ENCODE results near the gene STT3B.
A peak's percentile ranks its signal among the peaks of the same experiment; 100 is the strongest.
"Not testable (repeated sequence)": the region's sequence is repeated elsewhere in the genome, so short reads cannot be mapped to it uniquely, and the experiment has no call there.

STT3B gene

DNA sequence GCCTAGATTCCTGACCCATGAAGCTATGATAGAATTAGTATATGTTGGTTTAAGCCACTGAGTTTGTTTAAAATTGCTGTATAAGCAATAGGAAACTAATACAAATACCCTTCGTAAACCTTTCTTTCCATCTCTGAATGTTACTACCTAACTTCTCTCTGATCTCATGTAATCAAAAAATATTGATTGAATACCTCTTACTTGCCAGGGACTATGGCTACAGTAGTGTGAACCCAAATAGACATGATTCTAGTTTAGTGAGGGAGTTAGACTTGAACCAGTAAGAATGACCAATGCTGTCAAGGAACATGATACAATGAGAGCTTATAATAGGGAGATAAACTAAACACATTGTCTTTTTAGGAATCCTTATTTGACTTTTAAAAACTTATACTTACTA lies 19.4 kb downstream of the STT3B start:
- no peak for DNase-seq

DNA sequence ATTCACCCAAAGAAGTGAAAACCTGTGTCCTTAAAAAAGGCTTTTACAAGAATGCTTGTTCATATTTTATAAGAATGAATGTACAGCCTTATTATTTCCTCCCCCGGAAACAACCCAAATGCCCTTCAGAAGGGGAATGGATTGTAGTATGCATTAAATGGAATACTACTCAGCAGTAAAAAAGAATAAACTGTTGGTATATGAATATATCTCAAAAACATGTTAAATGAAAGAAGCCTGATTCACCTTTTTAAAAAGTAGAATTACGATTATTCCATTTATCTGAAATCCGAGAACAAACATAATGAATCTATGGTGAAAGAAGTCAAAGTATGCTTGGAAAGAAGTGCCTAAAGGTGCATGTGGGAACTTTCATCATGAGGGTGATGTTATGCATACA lies 20.5 kb downstream of the STT3B start:
- DNase-seq: no peak

DNA sequence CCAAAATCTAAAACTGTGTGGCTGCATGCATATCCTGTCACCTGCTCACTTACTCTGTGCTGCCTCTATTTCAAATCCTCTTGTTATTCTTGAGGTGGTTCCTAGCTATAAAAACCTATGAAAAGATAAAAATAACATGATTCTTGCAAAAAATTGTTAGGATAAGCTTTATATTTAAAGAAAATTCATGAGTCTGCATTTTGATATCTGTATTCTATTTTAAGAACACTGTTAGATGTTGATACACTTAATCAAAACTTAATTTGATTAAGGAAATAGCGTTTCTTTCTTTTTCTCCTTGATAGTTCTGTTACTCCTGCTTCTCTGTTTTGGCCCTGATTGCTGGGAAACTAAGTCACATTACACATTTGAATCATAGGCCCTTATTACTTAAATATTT lies 22.5 kb downstream of the STT3B start:
- no peak for DNase-seq

DNA sequence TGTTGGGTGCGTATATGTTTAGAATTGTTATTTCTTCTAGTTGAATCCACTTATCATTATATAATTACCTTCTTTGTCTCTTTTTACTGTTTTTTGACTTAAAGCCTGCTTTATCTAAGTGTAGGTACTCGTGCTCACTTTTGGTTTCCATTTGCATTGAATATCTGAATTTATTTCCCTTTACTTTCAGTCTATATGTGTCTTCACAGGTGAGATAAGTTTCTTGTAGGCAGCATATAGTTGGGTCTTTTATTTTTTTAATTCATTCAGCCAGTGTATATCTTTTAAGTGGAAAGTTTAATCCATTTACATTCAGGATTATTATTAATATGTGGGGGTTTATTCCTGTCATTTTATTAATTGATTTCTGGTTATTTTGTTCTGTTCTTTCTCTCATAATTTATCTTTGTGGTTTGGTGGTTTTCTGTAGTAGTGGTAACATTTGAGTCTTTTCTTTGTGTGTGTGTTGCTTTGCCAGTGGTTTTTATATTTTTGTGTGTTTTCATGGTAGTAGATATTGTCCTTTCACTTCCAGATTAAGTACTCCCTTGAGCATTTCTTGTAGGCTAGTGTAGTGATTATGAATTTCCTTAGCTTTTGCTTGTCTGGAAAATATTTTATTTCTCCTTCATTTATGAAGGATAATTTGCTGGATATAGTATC lies 27.3 kb downstream of the STT3B start:
- no peak for DNase-seq

DNA sequence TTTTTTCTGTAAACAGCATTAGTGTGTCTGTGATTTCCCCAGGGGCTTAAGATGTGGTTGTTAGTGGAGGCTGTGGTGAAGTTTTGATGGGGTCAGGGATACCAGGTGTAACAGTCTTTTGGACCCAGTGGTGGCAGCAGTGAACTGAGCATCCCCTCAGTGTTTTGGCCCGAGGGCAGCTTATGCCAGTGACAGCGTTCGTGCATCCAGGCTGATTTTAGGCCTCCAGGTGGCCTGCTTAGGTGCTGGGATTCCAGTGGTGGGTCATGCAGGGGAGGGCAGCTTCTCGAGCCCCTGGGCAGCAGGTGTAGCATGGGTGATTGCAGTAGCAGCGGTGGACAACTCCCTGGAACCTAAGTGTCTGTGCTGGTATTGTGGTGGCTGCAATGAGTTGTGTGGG lies 29.2 kb downstream of the STT3B start:
- DNase-seq: no peak

DNA sequence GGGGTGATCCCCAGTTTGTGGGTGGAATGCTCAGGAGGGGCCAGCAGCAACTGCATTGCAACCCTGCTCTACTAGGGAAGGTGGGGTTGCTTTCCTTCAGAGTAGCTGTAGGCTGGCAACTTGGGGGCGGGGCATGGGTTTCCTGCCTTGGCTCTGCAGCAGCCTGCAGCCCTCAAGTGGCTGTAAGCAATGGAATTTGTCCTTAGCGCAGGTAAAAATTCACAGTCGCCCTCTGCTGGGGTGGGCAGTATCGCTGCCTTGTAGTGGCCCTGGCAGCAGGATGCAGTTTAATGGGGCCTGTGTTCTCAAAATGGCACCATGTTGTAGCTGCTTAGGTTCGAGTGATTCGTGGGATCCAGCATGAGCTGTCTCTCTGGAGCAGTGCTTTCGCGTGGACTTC lies 29.8 kb downstream of the STT3B start:
- DNase-seq: peak; percentile 19 to 37

DNA sequence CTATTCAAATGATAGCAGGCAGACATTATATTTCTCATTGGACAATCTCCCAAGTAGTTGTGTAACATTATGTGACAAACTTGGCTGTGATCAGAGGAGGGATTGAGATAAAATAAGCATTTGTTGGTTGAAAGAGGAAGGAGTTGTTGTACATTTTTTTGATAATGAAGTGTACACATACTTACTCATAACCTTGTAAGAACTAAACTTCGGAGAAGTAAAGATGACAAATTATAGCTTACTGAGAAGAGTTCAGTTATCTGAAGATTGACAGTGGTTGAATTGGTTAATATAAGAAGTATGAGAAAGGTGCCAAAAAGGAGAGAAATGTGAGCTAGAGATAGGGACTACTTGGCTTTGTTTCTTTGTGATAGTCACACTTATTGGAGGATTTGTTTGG lies 32.6 kb downstream of the STT3B start:
- no peak for DNase-seq

DNA sequence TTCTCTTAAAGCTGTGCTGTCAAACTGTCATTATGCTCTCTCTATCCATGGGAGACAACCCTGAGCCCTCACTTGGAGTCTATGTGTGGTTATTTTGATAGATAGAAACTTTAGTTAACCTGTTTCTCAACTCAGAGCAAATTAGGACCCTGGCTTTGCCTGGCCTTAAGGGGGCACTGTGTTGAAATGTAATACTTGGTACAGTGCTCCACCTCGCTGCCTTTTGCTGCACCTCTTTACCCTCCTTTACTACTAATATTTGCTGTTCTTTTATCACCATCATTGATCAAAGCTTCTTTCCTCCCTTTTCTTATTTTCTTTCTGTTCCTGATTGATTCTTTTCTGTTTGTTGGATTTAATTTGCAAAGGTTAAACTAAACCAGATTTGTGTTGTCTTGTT lies 34.3 kb downstream of the STT3B start:
- peak in 1 of 2 donors; percentile 27 for DNase-seq

DNA sequence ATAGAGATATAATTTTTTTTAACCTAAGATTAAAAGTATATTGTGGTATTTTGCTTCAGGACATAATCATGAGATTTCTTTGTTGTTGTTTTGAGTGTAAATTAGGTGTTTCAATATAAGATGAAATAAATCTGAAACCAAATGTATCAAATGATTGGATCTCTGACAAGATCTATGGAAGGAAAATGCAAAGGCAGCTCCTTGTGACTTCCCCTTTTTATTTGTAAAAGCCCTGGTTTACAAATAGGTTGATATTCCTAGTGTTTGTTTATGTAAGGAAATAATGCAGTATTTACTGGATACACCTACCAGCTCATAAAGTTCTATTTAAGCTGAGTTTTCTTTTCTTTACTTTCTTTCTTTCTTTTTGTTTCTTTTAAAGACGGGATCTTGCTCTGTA lies 35.9 kb downstream of the STT3B start:
- DNase-seq: no peak

DNA sequence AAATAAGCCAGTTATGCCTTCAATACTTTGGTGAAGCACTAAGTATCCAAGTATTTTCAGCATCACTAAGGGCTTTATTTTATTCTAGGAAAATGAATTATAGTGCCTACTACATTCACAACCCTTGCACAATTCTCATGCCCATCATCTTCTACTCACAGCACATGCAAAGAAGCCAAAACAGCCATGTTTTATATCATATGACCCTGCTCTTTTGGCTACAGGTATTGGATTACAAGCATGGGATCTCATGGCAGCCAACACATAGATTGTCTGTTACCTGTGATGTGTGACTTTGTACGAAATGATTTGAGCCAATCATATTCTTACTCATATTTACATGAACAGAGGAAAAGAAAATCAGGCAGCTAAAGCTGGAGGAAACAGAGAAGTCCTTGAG lies 38.6 kb downstream of the STT3B start:
- no peak for DNase-seq

DNA sequence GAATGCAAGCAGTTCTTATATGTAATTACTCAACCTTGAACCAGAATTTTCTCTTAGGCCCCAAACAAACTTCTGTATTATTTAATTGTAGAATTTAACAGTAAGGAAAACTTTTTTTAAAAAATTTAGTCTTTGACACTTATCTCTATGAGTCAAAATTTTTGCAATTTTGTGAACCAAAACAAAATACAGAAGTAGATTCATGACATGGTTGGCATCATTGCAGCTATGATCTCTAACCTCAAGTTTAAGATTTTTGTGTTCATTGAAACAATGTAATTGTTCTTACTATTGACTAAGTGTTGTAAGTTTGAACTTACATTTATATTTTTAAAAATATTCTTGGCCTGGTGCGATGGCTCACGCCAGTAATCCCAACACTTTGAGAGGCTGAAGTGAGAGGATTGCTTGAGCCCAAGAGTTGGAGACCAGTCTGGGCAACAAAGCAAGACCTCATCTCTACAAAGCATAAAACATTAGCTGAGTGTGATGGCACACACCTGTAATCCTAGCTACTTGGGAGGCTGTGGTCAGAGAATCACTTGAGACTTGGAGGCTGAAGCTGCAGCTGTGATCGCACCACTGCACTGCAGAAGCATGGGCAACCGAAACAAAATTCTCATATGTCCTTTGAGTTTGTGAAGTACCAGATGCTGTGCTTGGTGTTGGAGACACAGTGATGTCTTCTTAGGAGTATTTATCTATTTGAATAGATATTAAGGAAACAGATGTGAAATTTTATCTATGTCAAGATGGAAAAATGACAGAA lies 39.7 kb downstream of the STT3B start:
- no peak for DNase-seq

DNA sequence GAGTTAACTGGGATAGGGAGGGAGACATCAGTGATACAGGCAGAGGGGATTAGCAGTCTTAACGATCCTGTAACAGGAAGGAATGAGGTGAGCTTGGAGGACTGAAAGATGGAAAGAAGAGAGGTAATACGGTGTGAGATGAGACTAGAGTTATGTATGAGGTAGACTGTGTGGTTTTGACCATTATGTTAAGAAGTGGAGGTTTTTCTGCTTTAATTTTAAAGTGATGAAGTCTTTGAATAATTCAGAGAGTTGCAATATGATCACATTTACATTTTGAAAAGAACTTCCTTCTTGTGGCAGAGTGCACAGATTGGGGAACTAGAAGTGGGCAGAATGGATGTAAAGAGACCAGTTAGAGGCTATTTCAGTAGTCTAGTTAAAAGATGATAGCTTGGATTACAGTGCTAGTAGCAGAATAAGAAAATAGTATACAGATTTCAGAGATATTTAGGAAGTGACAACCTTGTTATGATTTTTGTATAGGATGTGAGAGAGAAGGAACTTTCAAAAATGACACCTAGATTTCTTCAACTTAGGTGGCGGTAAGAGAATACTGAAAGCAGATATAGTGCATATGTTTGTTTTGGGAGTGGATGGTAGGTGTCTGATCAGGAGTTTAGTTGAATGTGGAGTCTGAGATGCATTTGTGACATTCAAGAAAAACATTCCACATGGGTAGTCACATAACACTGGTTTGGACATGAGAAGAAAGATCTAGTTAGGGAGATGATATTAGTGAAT lies 40.5 kb downstream of the STT3B start:
- no peak for DNase-seq

DNA sequence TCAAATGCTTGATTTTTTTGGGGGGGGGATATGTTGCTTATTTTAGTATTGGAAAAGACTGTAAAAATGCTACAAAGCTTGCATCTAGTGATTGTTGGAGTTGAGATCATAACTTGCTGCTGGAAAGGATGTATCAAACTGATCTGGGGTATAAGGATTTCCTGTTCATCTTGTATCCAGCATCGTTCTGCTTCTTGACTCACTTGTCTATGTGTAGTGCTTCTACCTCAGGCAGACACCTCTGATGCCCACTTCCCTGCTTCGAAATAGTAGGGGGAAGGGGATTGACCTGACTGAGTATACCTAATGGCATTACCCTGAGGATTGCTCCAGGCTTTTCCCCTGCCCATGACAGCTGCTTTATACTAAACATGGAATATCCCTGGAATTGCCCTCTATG lies 42.7 kb downstream of the STT3B start:
- no peak for DNase-seq

DNA sequence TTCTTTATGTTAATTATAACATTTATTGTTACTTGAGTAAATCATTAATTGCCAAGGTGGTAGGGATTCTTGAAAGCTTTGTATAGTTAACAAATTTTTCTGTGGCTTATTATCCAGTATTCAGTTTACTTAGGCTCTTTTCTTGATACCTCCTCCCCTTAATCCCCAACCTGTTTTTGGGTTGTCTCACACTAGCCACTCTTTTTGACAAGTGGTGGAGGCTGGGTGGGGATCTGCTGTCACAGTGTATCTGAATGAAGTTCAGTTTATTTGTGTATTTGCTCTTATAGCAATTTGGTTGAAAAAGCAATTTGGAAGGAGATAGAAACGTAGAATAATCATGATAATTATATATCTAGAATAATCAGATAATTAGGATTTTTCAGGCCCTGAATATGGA lies 43.8 kb downstream of the STT3B start:
- no peak for DNase-seq

DNA sequence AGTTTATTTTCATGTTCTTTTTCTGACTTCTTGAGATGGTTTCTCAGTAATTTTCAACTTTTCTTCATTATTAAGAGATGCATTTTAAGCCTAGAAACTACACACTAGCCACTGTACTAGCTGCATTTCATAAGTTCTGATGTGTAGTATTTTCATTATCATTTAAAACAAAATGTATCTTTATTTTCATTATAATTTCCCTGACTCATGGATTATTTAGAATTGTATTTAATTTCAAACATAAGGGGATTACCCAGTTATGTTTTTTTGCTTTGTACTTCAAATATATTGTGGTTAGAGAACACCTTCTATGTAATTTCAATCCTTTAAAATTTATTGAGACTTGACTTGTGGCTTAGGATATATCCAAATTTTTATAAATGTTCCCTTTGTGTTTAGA lies 44.5 kb downstream of the STT3B start:
- DNase-seq: no peak

DNA sequence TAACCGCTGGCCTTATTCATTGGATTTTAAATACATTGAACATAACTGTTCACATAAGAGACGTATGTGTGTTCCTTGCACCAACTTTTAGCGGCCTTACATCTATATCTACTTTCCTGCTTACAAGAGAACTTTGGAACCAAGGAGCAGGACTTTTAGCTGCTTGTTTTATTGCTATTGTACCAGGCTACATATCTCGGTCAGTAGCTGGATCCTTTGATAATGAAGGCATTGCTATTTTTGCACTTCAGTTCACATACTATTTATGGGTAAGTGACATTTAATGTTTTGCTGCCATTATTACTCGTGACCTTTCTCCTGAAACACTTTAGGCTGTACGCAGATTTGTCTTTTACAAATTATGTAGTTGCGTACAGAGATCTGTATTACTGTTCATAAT lies 47.1 kb downstream of the STT3B start:
- DNase-seq: no peak

DNA sequence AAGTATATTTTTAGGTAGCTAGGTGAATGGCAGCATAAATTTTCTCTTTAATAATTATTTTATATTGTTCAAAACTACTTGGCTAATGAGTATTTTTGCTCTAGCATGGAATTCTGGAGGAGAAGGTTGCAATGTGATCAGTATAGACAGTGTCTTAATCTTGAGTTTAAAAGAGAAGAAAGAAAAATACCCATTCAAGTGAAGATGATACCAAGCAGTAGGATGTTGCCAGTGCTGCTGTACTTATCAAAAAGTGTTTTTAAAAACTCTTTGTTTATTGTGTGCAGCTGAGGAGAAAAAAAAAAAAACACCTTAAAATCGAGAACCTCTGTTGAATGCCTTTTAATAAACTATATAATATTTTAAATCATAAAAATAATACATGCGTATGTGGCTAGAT lies 47.9 kb downstream of the STT3B start:
- DNase-seq: no peak

DNA sequence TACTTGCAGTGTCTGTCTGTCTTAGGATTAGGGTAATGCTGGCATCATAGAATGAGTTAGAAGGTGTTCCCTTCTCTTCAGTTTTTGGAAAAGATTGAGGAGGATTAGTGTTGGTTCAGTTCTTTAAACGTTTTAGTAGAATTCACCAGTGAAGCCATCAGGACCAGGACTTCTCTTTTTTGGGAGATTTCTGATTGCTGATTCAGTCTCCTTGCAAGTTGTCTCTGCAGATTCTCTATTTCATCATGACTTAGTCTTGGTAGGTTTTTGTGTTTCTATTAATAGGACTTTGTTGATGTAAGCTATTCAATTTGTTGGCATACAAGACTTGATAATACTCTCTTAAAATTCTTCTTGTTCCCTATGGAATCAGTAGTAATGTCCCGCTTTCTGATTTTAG lies 48.9 kb downstream of the STT3B start:
- no peak for DNase-seq

DNA sequence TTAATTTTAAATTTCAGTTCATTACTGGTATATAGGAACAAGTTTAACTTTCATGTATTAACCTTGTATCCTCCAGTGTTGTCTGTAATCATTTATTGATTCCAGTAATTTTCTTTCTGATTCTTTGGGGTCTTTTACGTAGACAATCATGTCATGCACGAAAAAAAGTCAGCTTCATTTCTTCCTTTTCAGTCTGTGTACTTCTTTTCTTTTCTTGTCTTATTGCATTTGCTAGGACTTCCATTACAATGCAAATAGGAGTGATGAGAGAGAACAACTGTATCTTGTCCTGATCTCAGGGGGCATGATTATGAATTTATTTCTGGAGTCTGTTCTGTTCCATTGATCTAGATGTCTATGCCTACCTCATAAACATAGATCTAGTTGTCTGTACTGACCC lies 56.5 kb downstream of the STT3B start:
- DNase-seq: no peak

DNA sequence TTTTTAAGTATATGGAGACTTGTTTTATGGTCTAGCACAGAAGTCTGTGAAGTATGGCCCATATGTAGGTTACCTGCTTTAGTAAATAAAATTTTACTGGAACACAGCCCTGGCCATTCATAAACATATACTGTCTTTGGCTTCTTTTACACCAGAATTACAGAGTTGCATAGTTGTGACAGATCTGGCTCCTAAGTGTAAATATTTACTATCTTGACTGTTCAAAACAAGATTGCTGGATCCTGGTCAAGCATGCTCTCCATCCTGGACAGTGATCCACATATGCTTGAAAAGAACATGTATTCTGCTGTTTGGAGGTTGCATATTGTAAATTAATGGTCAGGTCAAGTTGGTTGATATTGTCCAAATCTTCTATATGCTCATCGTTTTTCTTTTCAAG lies 57.9 kb downstream of the STT3B start:
- DNase-seq: no peak

DNA sequence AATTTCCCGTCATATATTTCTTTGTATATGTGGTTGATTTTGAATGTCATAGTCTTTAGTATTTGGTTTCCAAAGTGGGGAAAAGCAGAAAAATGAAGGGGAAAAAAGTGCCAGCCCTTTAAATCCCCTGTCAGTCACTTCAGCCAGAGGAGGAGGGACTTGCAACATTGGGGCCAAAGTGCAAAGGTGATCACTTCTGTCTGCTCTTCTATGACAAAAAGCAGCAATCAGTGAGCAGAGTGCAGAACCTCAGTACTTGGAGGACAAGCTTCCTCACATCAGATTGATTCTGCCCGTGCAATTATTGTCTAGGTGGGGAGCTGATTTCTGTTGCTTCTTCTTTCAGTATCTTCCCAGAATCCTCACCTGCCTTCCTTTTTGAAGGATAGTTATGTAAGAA lies 60.0 kb downstream of the STT3B start:
- DNase-seq: no peak

DNA sequence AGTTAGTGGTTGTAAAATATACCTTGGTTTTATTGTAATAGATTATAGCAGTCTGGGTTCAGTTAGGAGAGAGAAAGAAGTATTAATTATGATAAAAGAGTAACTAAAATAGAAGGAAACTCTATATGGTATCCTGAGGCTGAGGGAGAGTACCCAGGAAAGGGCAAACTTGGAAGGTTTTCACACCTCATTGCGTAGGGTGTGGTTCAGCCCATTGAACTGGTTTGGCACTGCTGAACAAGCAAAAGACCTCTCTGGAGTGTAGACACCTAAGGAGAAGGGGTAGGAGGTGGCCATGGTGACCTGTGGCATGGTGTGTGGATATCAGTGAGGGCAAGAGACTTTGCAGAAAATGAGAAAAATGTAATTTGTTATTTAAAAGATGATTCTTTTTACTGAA lies 63.5 kb downstream of the STT3B start:
- no peak for DNase-seq

DNA sequence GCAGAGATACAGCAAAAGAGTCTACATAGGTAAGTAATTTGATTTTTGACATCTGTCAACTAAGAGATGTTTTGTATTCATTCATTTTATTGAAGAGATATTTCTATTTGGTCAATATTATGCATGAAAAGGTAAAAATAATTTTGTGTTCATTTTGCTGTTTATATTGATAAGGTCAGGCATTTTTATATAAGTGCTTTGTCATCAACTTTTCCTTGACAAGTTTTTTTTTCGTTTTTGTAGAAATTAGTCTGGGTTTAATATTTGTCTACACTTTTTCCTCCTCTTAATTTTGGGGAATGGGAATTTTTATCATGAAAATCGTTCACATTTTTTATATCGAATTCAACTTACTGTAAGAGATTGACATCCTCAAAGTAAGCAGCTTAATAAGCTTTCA lies 67.7 kb downstream of the STT3B start:
- no peak for DNase-seq

DNA sequence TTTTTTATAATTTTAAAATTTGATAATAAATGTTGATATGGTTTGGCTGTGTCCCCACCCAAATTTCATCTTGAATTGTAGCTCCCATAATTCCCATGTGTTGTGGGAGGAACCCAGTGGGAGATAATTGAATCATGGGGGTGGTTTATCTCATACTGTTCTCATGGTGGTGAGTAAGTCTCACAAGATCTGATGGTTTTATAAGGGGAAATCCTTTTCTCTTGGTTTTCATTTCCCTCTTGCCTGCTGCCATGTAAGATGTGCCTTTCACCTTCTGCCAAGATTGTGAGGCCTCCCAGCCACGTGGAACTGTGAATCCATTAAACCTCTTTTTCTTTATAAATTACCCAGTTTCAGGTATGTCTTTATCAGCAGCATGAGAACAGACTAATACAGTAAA lies 72.6 kb downstream of the STT3B start:
- DNase-seq: not testable (repeated sequence)
